HEK293 (cell line): ENCODE results near the gene CDKN2A.

ENCODE experiments used
- CTCF ChIP-seq: fragments of 450-650 bp; formaldehyde crosslinking; IDR thresholded peaks from 2 replicates; pipeline ENCODE4 v1.5.1; 2016; ENCODE audit warnings: missing biosample characterization, missing genetic modification characterization
- GLIS2 ChIP-seq: fragments of 450-650 bp; formaldehyde crosslinking; IDR thresholded peaks from 2 replicates; pipeline ENCODE4 v1.5.1; 2016; ENCODE audit warnings: missing biosample characterization, missing genetic modification characterization
- KLF1 ChIP-seq: fragments of 450-650 bp; formaldehyde crosslinking; IDR thresholded peaks from 2 replicates; pipeline ENCODE4 v1.5.1; 2016; ENCODE audit warnings: missing biosample characterization, missing genetic modification characterization
- KLF16 ChIP-seq: fragments of 450-650 bp; formaldehyde crosslinking; IDR thresholded peaks from 2 replicates; pipeline ENCODE4 v1.5.1; 2017; ENCODE audit warnings: missing biosample characterization, missing genetic modification characterization
- ZBTB1 ChIP-seq: fragments of 450-650 bp; formaldehyde crosslinking; IDR thresholded peaks from 2 replicates; pipeline ENCODE4 v1.5.1; 2016; ENCODE audit warnings: missing biosample characterization, missing genetic modification characterization
- ZNF362 ChIP-seq: fragments of 450-650 bp; formaldehyde crosslinking; IDR thresholded peaks from 2 replicates; pipeline ENCODE4 v1.5.1; 2016; ENCODE audit warnings: missing biosample characterization, missing genetic modification characterization
- ZNF639 ChIP-seq: fragments of 450-650 bp; formaldehyde crosslinking; IDR thresholded peaks from 2 replicates; pipeline ENCODE4 v1.5.1; 2016; ENCODE audit warnings: missing biosample characterization, missing genetic modification characterization
- ZNF670 ChIP-seq: fragments of 450-650 bp; formaldehyde crosslinking; IDR thresholded peaks from 2 replicates; pipeline ENCODE4 v1.5.1; 2016; ENCODE audit warnings: missing biosample characterization, missing genetic modification characterization, low read depth
- ZNF707 ChIP-seq: fragments of 450-650 bp; formaldehyde crosslinking; IDR thresholded peaks from 2 replicates; pipeline ENCODE4 v1.5.1; 2016; ENCODE audit warnings: missing biosample characterization, missing genetic modification characterization
- ZNF777 ChIP-seq: fragments of 450-650 bp; formaldehyde crosslinking; IDR thresholded peaks from 2 replicates; pipeline ENCODE4 v1.5.1; 2017; ENCODE audit warnings: missing biosample characterization, missing genetic modification characterization, borderline replicate concordance

- TF ChIP-seq CTCF (tag by site-specific recombination) (no peak), ZNF707 (tag by site-specific recombination) (no peak), ZNF670 (tag by site-specific recombination) (no peak), ZNF639 (tag by site-specific recombination) (no peak), KLF16 (no peak), ZBTB1 (tag by site-specific recombination) (no peak), KLF1 (tag by site-specific recombination) (no peak), ZNF777 (no peak), GLIS2 (tag by site-specific recombination) (no peak), ZNF362 (tag by site-specific recombination) (no peak)
These were observed 10.1 kb downstream of the CDKN2A start for GRCh38 chr9:21984101-21984500.
